Mucosa of rectum (tissue), 2 donors: ENCODE data around the gene PRR14.
"Not testable (repeated sequence)": the region's sequence is repeated elsewhere in the genome, so short reads cannot be mapped to it uniquely, and the experiment has no call there.

ENCODE experiments used
- H3K27ac ChIP-seq, 2 donors: one replicate each; pipeline ENCODE4 v1.7.0; 2013; ENCODE audit warnings: inconsistent platforms in 2 of 2, low read depth in 2 of 2, low read length in 2 of 2
- H3K27me3 ChIP-seq, 2 donors: one replicate each; pipeline ENCODE4 v1.7.0; 2013; ENCODE audit warnings: low read length in 2 of 2; ENCODE audit not compliant: control insufficient read depth in 2 of 2, insufficient read depth in 2 of 2
- H3K36me3 ChIP-seq, 2 donors: one replicate each; pipeline ENCODE4 v1.7.0; 2013; ENCODE audit warnings: low read length in 2 of 2; ENCODE audit not compliant: control insufficient read depth in 2 of 2, insufficient read depth in 2 of 2
- H3K4me1 ChIP-seq, 2 donors: one replicate each; pipeline ENCODE4 v1.7.0; 2013; ENCODE audit warnings: low read length in 2 of 2, mild to moderate bottlenecking in 1 of 2; ENCODE audit not compliant: control insufficient read depth in 2 of 2, insufficient read depth in 2 of 2
- H3K4me3 ChIP-seq, 2 donors: one replicate each; pipeline ENCODE4 v1.7.0; 2013; ENCODE audit warnings: low read length in 2 of 2
- H3K9ac ChIP-seq, 2 donors: one replicate each; pipeline ENCODE4 v1.7.0; 2013; ENCODE audit warnings: low read length in 2 of 2, low read depth in 1 of 2, mild to moderate bottlenecking in 1 of 2
- H3K9me3 ChIP-seq, 2 donors: one replicate each; pipeline ENCODE4 v1.7.0; 2013; ENCODE audit warnings: low read length in 2 of 2; ENCODE audit not compliant: control insufficient read depth in 2 of 2
- donor health status: healthy.
- donor health status: Normal muscosa, but diverticular disease.

Gene PRR14

GRCh38 chr16:30700971-30701370, 50.2 kb downstream of the PRR14 start:
- peaks cover 31 to 42% of the 10 kb centered on the region in 2 donors for H3K36me3 ChIP-seq
- H3K4me3 ChIP-seq = no peak overlapping the region
- peaks cover 15 to 23% of the 10 kb centered on the region in 2 donors for H3K4me1 ChIP-seq
- no peaks in the 10 kb centered on the region for H3K27me3 ChIP-seq
- no peak overlapping the region for H3K27ac ChIP-seq
- H3K9me3 ChIP-seq = no peaks in the 10 kb centered on the region
- H3K9ac ChIP-seq = no peak overlapping the region

GRCh38 chr16:30703071-30703470, 52.3 kb downstream of the PRR14 start:
- H3K4me1 ChIP-seq = peaks cover 10 to 16% of the 10 kb centered on the region in 2 donors
- not testable (repeated sequence) for H3K9ac ChIP-seq, H3K4me3 ChIP-seq, H3K27ac ChIP-seq, H3K9me3 ChIP-seq, H3K27me3 ChIP-seq
- H3K36me3 ChIP-seq = peaks cover 52 to 63% of the 10 kb centered on the region in 2 donors

GRCh38 chr16:30703971-30704370, 53.2 kb downstream of the PRR14 start:
- Histone ChIP-seq H3K27ac (no peak overlapping the region), H3K4me1 (peaks cover 10 to 16% of the 10 kb centered on the region in 2 donors), H3K9me3 (no peaks in the 10 kb centered on the region), H3K9ac (no peak overlapping the region), H3K36me3 (peaks cover 55 to 72% of the 10 kb centered on the region in 2 donors), H3K4me3 (no peak overlapping the region), H3K27me3 (no peaks in the 10 kb centered on the region)
